HG02798 (cell line): ENCODE measurements around the gene CA9.

ENCODE experiments used
- ATAC-seq: cut with Tn5 transposase; IDR thresholded peaks from one replicate; pipeline ENCODE4 v1.9.1; 2021; ENCODE audit warnings: mild to moderate bottlenecking; ENCODE audit not compliant: unreplicated experiment, poor library complexity

Gene CA9

GRCh38 chr9:35712762-35713400, 39.2 kb downstream of the CA9 start:
- no peak for ATAC-seq

DNA sequence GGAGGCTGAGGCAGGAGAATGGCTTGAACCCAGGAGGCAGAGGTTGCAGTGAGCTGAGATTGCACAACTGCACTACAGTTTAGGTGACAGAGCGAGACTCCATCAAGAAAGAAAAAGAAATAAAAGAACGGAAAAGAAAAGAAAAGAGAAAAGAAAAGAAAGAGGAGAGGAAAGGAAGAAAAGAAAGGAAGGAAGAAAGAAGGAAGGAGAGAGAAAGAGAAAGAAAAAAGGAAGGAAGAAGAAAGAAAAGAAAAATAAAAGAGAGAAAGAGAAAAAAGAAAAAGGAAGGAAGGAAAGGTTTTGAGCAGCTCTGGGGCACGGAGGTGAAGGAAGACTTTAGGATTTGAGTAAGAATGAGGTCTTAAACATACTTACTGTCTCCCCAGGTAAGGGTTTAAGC, 39.9 kb downstream of the CA9 start:
- ATAC-seq: no peak

DNA sequence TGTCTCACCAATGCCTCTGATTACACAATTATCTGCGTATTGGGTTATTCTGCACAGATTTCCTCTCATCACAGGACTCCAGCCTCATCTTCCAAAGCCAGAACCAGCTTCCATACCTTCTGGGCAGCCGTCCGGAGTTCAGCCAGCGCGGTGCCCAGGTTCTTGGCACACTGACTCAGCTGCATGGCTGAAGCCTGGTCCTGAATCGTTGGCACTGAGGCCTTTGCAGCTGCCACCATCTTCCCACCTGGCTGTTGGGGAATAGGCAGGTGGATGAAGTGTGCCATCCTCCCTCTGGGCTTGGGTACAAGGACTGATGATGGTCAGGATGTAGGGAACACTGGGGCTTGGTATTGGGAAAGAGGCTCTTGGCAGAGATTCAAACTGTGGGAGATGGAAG, 40.4 kb downstream of the CA9 start:
- ATAC-seq: no peak

- no peak for ATAC-seq
Measured at GRCh38 chr9:35714579-35715252, 41.0 kb downstream of the CA9 start.

GRCh38 chr9:35716230-35716629, 42.5 kb downstream of the CA9 start:
- no peak for ATAC-seq

- no peak for ATAC-seq
Measured at GRCh38 chr9:35717132-35717870, 43.6 kb downstream of the CA9 start.

DNA sequence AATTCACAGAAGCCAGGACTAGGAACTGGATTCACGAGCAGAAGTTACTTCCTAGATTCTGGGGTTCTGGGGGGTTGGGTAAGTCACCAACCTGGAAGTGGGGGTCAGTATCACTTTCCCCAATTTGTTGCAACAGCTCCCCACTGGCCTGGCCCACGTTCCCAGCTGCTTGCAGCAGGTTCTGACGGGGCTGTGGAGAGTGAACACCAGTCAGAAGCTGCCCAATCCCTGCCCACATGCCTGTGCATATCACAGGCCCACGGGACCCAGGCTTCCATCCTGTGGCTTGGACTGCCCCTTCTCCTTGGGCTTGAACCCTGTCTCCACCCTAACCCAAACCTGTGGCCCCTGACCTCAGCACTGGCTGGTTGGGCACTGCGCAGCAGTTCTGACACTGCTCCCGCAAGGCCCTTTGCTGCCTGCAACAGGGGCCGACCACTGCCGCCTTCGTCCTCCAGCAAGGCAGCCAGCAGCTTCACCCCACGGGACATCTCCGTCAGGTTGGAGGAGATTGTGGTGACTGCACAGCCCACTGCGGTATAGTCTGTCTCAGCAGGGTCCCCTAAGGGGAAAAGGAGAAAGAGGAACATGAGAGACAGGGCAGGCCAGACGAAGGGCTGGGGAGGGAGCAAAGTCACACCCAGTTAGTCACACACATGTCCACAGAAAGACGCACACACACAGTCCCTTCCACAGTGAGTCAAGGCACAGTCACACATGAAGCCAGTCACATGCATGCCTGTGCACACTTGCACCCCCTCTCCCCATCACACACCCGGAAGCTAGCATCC, 45.2 kb downstream of the CA9 start:
- no peak for ATAC-seq

DNA sequence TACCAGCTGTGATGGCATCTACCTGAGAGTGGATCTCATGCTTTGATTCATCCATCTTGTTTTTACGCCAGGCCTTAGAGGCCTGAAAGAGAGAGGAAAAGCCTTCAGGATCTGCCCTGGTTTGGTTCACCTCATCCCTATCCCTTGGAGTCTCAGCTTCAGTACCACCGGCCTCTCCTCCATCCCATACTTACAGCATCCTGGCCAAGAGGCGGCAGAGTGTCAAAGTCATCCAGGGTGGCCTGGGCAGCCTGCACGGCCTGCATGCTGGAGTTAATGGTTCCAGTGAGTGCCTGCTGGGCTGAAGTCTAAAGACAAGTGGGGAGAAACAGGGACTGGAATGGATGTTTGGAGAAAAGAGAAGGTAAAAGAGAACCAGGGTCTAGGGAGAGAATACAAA, 45.8 kb downstream of the CA9 start:
- no peak for ATAC-seq

- no peak for ATAC-seq
Measured at GRCh38 chr9:35723426-35723825, 49.7 kb downstream of the CA9 start.

DNA sequence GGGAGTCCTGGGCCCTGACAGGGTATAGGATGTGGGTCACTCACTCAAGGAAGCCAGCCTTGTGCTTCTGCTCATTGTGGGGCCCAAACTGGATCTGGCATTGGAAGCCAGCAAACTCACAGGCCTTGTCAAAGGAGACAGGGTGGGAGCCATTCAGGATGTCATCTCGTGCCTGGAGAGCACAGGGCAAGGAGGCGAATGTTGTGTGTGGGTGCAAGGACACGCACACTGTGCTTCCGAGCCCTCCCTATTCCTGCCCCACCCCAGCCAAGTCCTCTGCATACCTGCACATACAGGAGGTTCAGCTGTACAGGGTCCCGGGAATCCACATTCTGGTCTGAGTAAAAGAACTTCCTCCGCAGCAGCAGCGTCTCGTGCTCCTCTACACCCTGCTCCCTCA, 50.2 kb downstream of the CA9 start:
- ATAC-seq: no peak

DNA sequence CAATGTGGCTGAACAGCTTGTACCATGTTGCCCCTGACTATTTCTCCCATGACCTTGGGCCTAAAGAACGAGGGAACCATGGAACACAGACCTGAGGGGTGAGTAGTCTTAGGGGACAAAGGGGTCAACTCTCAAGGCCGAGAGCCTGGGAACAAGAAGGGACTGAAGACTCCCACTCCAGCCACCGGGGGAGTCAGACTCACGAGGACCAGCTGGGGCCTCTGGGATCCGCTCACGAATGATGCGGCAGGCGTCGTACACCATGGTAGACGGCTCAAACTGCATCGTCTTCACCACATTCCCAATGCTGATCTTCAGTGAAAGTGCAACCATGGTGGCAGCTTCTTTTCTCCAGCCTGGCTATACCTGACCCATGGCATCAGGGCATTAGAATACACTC, 51.6 kb downstream of the CA9 start:
- ATAC-seq: no peak

- ATAC-seq: no peak
Measured at GRCh38 chr9:35726931-35727330, 53.2 kb downstream of the CA9 start.

GRCh38 chr9:35727676-35728040, 53.9 kb downstream of the CA9 start:
- no peak for ATAC-seq

- ATAC-seq: no peak
Measured at GRCh38 chr9:35728041-35728971, 54.6 kb downstream of the CA9 start.

- no peak for ATAC-seq
Measured at GRCh38 chr9:35729101-35729500, 55.4 kb downstream of the CA9 start.

DNA sequence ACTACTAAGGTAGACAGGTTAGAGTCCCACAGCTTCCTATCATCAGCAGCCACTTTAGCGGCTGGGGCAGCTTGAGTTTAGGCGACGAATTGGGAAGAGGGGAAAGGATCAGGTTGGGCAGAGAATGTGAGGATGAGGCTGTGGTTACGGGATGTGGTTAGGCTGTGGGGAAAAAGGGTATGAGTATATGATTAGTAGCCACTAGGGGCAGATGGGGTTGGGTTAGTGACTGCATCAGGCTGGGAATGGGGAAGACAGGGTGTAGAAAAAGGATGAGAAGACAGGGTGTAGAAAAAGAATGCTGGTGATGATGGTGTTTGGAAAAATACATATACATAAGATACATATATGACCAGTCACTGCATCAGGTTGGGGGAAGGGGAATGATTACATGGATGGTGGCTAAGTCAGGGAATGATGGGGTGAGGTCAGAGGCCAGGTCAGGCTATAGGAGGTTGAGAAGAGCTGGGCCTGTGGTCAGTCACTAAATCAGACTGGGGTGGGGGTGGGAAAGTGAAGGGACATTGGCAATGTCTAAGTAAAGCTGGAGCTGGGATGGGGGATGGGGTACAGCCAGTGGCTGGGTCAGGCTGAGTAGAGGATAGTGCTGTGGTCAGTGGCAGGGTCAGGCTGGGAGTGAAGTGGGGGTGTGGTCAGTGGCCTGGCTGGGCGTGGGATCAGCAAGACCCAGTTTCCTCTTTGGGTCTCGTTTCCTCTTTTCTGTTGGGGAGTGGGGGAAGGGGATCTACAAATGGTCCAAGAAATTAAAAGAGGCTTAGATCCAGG, 56.2 kb downstream of the CA9 start:
- no peak for ATAC-seq

DNA sequence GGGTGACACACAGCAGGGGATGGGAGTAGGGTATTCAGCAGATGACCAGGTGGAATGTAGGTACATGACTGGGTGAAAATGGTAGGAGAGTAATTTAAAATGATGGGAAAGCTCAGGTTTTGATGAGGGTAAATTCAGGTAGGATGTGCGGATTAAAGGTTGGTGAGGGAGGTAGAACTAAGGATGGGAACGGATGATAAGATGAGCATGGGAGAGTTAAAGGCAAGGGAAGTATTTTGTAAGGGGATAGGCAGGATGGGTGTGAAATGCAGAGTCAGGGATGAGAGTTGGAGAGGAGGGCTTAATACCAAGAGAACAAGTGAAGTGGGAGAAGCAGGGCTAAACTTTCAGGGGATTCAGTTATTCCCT, 56.7 kb downstream of the CA9 start:
- ATAC-seq: no peak
